ENCODE data around the gene CCDC177.

CCDC177 gene

GRCh38 chr14:69528930-69529329, 45.7 kb downstream of the CCDC177 start:
- no peak for DNase-seq (ENCODE audit: low read depth)

DNA sequence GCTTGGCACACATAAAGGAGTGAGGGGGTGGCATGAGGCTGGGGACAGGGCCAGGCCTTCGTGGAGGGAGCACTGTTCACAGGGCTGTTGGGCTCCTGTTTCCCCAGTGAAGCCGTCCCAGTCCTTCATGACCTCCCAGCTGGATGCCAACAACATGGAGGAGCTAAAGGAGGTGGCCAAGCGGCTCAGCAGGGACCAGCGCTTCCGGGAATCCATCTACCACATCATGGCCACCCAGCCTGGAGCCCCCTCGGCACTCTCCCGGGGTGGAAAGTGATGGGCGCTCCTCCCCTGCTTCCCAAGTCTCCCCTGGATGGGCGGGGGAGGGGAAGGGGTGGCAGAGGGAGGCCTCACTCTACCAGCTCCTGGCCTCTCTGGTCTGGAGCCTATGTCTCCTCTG, 46.5 kb downstream of the CCDC177 start:
- DNase-seq (ENCODE audit: low read depth) = no peak

DNA sequence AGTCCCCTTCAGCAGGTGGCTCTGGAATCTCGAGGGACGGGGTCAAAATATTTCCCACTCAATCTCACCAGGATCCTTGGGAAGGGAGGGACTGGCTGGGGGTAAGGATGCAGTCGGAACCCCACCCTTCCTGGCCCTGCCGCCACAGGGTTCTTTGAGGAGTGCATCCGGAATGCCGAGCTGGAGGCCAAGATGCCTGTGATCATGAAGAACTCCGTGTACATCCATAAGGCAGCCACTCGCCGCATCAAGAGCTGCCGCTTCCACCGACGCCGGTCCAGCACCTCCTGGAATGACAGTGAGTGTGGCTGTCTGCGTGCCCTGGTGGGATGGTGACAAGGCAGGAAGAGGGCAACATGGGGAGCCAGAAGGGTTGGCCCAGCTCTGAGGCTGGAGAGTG, 47.0 kb downstream of the CCDC177 start:
- no peak for DNase-seq (ENCODE audit: low read depth)

DNA sequence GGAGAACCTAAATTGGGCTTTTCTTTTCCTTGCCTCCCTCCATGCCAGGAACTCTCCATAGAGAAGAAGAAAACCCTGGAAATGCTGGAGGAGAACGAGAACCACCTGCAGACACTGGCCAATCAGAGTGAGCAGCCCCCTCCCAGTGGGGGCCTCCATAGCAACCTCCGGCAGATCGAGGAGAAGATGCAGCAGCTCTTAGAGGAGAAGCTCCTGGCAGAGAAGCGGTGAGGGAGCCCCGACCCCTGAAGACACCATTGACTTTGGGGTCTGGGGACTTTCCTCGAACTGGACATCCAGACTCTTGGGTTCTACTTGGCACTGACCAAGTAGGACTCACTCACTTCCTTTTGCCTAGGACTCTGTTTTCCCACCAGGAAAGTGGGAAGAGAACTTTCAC, 48.8 kb downstream of the CCDC177 start:
- DNase-seq (ENCODE audit: low read depth) = no peak

DNA sequence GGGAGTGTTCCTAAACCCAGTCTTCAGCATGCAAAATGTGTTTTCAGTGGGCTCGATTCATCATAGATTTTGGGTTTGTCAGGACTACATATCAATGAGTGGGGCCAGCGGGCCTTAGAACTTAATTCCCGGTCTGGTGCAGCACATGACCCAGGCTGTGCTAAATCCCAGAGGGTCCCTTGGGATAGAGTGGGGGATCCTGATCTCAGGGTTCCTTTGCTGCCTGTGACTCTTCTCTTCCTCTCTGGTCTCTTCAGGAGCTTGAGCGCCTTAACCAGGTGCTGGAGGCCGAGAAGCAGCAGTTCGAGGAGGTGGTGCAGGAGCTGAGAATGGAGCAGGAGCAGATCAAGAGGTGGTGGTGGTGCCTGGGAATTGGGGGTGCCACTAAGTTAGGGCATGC, 52.6 kb downstream of the CCDC177 start:
- no peak for DNase-seq (ENCODE audit: low read depth)

Measured in CMK (cell line).